NCI-H748 (cell line): Measurements from ENCODE around the gene RBM10.

ENCODE experiments used
- DNase-seq: peaks from one replicate; lab custom pipeline; 2025; ENCODE audit not compliant: unreplicated experiment; lab: John Stamatoyannopoulos, UW

Gene RBM10

GRCh38 chrX:47198026-47198686 lies 53.1 kb downstream of the RBM10 start:
- no peak for DNase-seq

DNA sequence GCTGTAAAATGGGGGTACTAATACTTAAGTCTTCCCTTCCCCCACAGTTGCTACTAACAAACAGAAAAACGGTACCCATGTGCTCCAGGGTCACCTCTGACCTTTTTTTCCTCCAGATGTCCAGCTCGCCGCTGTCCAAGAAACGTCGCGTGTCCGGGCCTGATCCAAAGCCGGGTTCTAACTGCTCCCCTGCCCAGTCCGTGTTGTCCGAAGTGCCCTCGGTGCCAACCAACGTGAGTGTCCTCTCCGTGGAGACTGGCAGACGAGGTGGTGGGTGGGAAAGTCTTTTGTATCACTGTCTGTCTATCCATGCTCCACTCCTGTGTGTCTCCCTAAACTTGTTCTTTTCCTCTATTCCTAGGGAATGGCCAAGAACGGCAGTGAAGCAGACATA lies 53.7 kb downstream of the RBM10 start:
- DNase-seq, result no peak

DNA sequence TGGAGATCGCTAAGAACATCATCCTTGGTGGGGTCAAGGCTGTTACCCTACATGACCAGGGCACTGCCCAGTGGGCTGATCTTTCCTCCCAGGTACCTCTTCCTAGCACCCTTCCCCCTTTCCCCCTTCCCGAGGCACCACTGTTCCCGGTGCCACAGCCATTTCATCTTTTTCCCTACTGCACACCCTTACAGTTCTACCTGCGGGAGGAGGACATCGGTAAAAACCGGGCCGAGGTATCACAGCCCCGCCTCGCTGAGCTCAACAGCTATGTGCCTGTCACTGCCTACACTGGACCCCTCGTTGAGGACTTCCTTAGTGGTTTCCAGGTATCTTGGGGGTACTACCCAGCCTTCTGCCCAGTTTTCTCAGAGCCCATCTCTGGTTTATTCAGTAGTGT lies 54.3 kb downstream of the RBM10 start:
- no peak for DNase-seq

- no peak for DNase-seq
These were observed 55.5 kb downstream of the RBM10 start for GRCh38 chrX:47200385-47201150.

DNA sequence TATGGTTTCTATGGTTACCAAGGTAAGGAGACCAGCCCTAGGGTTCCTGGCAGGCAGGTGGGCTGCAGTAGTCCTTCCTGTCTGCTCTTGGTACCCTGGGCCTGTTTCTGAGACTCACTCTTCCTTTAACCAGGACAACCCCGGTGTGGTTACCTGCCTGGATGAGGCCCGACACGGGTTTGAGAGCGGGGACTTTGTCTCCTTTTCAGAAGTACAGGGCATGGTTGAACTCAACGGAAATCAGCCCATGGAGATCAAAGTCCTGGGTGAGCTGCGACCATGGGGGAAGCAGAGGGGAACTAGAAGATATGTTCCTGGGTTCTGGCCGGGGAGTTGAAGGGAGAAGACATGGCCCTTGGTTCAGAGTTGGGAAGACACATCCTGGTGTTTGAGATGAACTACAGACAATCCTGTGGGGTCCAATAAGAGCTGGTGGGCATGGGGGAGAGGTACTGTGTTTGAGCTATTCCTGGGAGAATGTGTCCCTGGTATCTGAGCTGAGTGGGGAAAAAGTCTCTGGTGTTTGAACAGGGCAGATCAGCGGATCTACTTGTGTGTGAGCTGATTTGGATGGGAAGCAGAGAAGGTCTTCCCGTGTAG lies 56.4 kb downstream of the RBM10 start:
- no peak for DNase-seq

DNA sequence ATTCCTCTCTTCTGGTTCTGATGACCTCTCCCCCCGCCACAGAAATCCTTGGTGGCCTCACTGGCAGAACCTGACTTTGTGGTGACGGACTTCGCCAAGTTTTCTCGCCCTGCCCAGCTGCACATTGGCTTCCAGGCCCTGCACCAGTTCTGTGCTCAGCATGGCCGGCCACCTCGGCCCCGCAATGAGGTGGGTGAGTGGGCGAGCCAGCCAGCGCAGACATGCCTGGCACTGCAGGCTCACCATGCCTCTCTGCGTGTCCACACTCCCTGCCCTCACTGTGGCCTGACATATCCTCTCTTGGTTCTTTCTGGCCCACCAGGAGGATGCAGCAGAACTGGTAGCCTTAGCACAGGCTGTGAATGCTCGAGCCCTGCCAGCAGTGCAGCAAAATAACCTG lies 57.3 kb downstream of the RBM10 start:
- DNase-seq, result no peak

DNA sequence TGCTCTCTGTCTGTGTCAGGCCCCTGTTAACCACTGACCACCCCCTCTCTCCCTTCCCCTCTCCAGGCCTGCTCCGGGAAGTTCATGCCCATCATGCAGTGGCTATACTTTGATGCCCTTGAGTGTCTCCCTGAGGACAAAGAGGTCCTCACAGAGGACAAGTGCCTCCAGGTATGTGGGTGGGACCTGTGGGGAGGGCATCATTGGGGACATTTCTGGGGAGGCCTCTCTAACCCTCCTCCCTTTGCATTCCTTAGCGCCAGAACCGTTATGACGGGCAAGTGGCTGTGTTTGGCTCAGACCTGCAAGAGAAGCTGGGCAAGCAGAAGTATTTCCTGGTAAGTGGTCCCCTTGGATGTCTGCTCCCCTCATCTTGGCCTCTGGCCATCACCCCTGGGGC lies 57.9 kb downstream of the RBM10 start:
- DNase-seq, result no peak

- DNase-seq, result no peak
These were observed 59.9 kb downstream of the RBM10 start for GRCh38 chrX:47204970-47205369.

GRCh38 chrX:47206316-47206715 lies 61.3 kb downstream of the RBM10 start:
- no peak for DNase-seq

DNA sequence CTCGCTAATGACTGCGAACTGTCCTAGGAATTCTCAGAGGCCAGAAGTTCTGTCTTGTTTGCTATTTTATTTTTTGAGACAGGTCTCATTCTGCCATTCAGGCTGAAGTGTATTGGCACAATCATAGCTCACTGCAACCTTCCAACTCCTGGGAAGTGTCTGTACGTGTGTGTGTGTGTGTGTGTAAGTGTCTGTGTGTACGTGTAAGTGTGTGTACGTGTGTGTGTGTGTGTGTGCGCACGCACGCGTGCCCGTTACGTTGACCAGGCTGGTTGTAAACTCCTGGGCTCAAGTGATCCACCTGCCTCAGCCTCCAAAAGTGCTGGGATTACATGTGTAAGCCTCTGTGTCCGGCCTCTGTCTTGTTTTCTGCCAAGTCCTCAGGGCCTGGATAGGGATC lies 63.1 kb downstream of the RBM10 start:
- no peak for DNase-seq

- DNase-seq, result no peak
These were observed 64.7 kb downstream of the RBM10 start for GRCh38 chrX:47209508-47210238.

- DNase-seq, result no peak
These were observed 65.8 kb downstream of the RBM10 start for GRCh38 chrX:47210661-47211425.

- DNase-seq, result no peak
These were observed 67.6 kb downstream of the RBM10 start for GRCh38 chrX:47212381-47213293.

GRCh38 chrX:47214435-47215077 lies 69.5 kb downstream of the RBM10 start:
- no peak for DNase-seq

GRCh38 chrX:47215291-47215900 lies 70.4 kb downstream of the RBM10 start:
- no peak for DNase-seq

DNA sequence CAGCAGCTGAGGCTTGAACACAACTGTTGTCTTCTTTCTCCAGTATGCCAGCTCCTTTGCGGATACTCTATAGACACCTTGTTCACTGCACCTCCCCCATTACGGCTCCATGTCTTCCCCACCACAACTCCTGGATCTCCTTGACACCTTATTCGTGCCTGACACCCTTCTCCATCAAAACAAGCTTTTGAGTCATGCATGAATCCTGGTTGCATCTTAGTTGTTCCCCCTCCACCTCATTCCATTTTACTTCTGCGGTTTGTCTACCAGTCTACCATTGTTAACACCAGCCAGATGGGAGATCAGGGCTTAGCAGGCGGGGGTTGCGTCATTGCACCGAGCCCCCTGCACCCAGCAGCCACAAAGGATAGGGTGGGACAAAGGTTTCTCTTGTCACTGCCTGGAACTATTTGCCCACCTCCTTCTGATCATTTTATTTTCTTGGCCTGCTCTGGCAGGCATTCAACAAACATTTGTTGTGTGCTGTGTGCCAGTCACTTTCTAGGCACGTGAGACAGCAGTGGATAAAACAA lies 71.4 kb downstream of the RBM10 start:
- no peak for DNase-seq

- no peak for DNase-seq
These were observed 72.3 kb downstream of the RBM10 start for GRCh38 chrX:47217121-47217851.

GRCh38 chrX:47217852-47218279 lies 72.8 kb downstream of the RBM10 start:
- DNase-seq, result peak; percentile 99
